ENCODE data around the gene METTL22.

DNA sequence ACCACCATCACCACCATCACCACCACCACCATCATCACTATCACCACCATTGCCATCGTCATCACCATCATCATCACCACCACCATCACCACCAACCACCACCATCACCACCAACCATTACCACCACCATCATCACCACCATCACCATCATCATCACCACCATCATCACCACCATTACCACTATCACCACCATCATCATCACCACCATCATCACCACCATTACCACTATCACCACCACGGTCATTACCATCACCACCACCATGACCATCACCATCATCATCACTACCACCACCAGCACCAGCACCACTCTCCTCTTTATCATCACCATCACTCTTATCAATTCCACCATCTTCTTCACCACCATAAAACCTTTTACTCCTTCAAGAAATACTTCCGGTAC is 30.0 kb upstream of the METTL22 start:
- TF ChIP-seq, protein P1, sequence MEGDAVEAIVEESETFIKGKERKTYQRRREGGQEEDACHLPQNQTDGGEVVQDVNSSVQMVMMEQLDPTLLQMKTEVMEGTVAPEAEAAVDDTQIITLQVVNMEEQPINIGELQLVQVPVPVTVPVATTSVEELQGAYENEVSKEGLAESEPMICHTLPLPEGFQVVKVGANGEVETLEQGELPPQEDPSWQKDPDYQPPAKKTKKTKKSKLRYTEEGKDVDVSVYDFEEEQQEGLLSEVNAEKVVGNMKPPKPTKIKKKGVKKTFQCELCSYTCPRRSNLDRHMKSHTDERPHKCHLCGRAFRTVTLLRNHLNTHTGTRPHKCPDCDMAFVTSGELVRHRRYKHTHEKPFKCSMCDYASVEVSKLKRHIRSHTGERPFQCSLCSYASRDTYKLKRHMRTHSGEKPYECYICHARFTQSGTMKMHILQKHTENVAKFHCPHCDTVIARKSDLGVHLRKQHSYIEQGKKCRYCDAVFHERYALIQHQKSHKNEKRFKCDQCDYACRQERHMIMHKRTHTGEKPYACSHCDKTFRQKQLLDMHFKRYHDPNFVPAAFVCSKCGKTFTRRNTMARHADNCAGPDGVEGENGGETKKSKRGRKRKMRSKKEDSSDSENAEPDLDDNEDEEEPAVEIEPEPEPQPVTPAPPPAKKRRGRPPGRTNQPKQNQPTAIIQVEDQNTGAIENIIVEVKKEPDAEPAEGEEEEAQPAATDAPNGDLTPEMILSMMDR (IDR thresholded peaks at IDR 0.05): no peak
- TF ChIP-seq POLR2AphosphoS5 (IDR thresholded peaks at IDR 0.05): no peak
- TF ChIP-seq POLR2A (IDR thresholded peaks at IDR 0.05): no peak

Measured in transverse colon (tissue), 4 donors.